HG03039 (cell line): Measurements from ENCODE around the gene HAUS3.
"Not testable (repeated sequence)": the region's sequence is repeated elsewhere in the genome, so short reads cannot be mapped to it uniquely, and the experiment has no call there.

ENCODE experiments used
- ATAC-seq: cut with Tn5 transposase; IDR thresholded peaks from one replicate; pipeline ENCODE4 v1.9.1; 2021; ENCODE audit warnings: mild to moderate bottlenecking, moderate library complexity; ENCODE audit not compliant: unreplicated experiment

The HAUS3 gene

DNA sequence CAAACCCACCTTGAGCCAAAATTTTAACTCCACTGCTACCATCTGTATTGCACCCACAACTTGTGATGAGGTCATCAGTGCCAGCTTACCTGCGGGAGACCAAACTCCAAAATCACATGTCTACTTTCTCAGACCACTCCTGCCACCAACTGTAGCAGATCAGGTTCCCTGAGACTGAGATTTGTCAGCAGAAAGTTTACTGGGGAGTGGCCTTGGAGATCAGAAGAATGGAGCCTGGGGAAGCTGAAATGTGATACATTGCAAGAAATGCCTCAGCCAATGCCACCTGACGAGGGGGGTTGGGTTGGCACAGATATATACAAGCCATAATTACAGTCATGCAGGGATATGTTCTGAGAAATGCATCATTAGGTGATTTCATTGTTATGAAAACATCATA, 19.1 kb downstream of the HAUS3 start:
- ATAC-seq, result no peak

GRCh38 chr4:2221378-2221777, 20.5 kb downstream of the HAUS3 start:
- not testable (repeated sequence) for ATAC-seq

- no peak for ATAC-seq
Observed at GRCh38 chr4:2220016-2220630, 21.8 kb downstream of the HAUS3 start.

- ATAC-seq, result no peak
Observed at GRCh38 chr4:2219233-2219760, 22.6 kb downstream of the HAUS3 start.

DNA sequence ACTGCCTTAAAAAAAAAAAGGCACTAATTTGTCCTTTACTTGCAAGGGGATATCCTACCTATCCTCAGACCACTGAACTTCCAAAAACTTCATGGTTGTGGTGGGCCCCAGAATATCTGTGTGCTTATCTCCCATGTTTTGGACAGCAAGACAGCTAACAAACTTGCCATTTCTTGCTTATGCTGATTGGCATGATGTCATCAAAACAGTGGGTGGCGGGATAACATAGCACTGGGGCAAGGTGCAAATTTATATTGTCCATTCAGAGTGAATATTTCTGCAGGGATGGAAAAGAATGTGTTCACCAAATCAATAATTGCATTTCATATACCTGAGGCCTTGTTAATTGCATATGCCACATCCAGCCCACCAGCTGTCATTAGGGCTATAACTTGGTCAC, 23.5 kb downstream of the HAUS3 start:
- no peak for ATAC-seq

GRCh38 chr4:2217726-2218125, 24.2 kb downstream of the HAUS3 start:
- ATAC-seq, result no peak

DNA sequence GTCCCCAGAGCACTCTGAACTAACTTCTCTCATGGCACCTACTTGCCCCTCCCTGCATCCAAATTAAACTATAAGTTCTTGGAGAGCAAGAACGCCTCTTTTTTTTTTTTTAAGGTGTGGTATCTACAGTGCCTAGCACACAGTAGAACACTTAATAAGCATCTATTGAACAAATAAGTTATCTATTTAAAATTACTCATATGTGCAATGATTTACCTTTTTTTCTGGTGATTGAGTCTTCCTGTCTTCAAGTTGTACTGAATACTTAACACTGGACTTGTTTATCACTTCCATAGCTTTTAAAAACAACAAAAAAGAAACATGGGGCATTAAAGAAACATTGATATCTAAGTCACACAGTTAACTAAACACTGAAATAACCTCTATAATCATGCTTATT, 29.1 kb downstream of the HAUS3 start:
- no peak for ATAC-seq

DNA sequence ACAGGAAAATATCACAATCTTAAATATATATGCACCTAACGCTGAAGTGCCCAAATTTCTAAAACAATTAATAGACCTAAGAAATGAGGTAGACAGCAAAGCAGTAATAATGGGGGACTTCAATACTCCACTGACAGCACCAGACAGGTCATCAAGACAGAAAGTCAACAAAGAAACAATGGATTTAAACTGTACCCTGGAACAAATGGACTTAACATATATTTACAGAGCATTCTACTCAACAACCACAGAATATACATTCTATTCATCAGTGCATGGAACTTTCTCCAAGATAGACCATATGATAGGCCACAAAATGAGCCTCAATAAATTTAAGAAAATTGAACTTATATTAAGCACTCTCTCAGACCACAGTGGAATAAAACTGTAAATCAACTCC, 39.1 kb downstream of the HAUS3 start:
- ATAC-seq, result not testable (repeated sequence)

DNA sequence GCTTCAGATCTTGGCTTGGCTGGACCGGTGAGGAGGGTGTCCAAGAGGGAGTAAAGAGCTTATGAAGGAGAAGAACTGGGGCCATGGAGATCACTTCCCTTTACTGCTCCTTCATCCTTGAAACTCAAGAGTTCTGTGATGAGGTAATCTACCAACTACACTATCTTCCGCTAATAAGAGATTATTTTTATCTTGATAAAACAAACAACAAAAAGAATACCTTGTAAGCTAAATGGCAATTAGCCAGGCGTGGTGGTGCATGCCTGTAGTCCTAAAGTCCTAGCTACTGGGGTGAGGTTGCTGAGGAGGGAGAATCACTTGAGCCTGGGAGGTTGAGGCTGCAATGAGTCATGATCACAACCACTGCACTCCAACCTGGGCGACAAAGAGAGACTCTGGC, 47.4 kb downstream of the HAUS3 start:
- ATAC-seq, result no peak

DNA sequence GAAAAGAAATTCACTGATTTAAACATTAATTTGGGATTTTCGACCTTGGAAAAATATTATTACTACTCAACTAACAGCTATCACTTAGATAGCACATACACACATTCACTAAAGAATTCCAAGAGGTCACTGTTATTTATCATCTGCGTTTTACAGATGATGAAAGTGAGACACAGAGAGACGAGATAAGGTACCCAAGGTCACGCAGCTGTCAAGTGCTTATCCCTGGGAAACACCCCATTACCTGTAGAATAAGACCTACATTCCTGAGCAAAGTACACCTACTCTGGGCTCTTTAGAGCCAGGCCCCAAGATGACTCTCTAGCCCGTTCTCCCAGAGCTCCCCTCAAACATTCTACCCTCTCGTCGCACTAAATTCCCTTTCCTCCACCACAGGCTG, 48.6 kb downstream of the HAUS3 start:
- ATAC-seq, result no peak

GRCh38 chr4:2186865-2187172, 55.1 kb downstream of the HAUS3 start:
- ATAC-seq, result no peak

GRCh38 chr4:2186133-2186864, 55.6 kb downstream of the HAUS3 start:
- no peak for ATAC-seq

DNA sequence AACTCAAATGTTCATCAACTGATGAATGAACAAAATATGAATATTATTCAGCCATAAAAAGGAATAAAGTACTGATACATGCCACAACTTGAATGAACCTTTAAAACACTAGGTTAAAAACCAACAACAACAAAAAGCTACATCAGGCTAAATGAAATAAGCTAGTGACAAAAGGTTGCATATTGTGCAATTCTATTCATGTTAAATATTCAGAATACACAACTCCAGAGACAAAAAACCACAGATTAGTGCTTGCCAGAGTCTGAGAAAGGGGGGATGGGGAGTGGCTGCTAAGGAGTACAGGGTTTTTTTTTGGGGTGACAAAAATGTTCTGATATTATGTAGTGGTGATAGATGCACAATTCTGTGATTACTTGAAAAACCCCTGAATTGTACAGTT, 58.5 kb downstream of the HAUS3 start:
- ATAC-seq, result no peak

GRCh38 chr4:2182994-2183393, 58.9 kb downstream of the HAUS3 start:
- no peak for ATAC-seq

GRCh38 chr4:2180410-2180809, 61.5 kb downstream of the HAUS3 start:
- ATAC-seq, result no peak

DNA sequence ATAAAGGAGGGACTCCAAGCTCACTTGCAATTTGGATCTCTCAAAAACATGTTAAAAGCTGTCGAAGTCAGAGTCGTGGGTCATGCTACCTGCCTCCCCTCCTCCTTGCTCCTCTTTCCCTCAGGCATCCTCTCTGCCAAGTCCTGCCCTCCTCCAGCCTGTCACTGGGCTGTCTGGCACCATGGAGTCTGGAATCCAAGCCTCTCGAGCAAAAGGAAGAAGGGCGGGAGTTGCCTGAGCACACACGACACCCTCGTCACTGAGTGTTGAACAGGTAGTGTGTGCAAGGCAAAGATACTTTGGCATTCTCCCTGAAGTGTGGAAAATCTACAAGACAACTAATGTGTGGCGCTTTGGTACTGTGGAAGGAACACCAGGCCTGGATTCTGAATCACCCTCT, 62.2 kb downstream of the HAUS3 start:
- ATAC-seq, result no peak

- no peak for ATAC-seq
Observed at GRCh38 chr4:2178986-2179385, 62.9 kb downstream of the HAUS3 start.
